IPS-20b (cell line): ENCODE results near the gene FHIT.

Experiments
- H3K27ac ChIP-seq: one replicate; pipeline ENCODE4 v1.5.1; 2013; ENCODE audit warnings: low read length
- H3K27me3 ChIP-seq: 2 replicates; pipeline ENCODE4 v1.6.1; 2013; ENCODE audit warnings: mild to moderate bottlenecking, low read length, inconsistent platforms; ENCODE audit not compliant: insufficient read depth
- H3K36me3 ChIP-seq: 2 replicates; pipeline ENCODE4 v1.6.1; 2013; ENCODE audit warnings: low read depth, mild to moderate bottlenecking, inconsistent platforms, low read length, moderate library complexity; ENCODE audit not compliant: insufficient read depth
- H3K4me1 ChIP-seq: 2 replicates; pipeline ENCODE4 v1.6.1; 2013; ENCODE audit warnings: mild to moderate bottlenecking, control low read depth, inconsistent platforms, low read length, moderate library complexity; ENCODE audit not compliant: insufficient read depth
- H3K4me3 ChIP-seq: 2 replicates; pipeline ENCODE4 v1.5.1; 2013; ENCODE audit warnings: mild to moderate bottlenecking, low read length, inconsistent platforms
- H3K9ac ChIP-seq: 2 replicates; pipeline ENCODE4 v1.6.1; 2013; ENCODE audit warnings: low read depth, mild to moderate bottlenecking, inconsistent platforms, low read length, moderate library complexity
- H3K9me3 ChIP-seq: 2 replicates; pipeline ENCODE4 v1.6.1; 2013; ENCODE audit warnings: mild to moderate bottlenecking, low read depth, low read length, inconsistent platforms; ENCODE audit not compliant: insufficient read depth

The FHIT gene

DNA sequence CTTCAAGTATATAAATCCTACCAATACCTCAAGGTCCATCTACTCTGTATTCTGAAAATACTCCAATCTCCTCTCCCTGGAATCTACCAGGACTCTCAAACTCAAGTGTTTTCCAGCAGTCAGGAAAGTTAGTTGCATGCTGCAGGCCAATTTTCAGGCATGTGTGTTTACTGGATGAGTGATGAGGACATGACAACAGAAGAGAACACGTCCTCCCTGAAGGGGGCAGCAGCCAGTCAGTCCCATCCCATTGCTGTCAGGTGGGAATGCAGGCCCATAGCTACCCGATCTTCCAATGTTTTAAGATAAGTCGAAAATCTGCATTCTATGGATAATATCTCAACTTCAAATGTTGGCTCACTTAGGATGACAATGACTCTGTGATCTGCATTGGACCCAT, 496.2 kb downstream of the FHIT start:
- no peak overlapping the region for H3K27ac ChIP-seq

DNA sequence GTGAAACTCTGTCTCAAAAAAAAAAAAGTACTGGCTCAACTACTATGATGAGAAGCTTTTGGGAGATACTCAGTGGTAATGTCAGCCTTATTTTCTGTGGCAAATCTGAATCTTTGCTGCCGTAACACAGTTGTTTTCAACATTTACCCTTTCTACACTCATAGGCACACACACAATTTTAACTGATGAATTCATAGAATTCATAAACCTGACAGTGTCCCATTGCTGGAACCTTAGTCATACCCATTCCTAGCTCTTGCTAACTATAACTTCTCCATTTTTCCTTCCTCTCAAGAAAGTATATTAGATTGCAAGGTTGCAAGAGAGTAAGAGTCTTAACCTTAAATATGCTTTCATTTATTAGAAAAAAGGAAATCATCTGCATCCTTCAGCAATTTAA, 496.6 kb downstream of the FHIT start:
- peaks cover 13% of the 10 kb centered on the region; the same call in 1 of the 2 replicates for H3K4me1 ChIP-seq
- H3K27ac ChIP-seq: no peak overlapping the region
- no peaks in the 10 kb centered on the region for H3K27me3 ChIP-seq
- H3K9me3 ChIP-seq: peaks cover 18% of the 10 kb centered on the region
- no peaks in the 10 kb centered on the region for H3K36me3 ChIP-seq
- no peak overlapping the region for H3K4me3 ChIP-seq
- H3K9ac ChIP-seq: no peak overlapping the region

More for the DNA sequence above, 496.2 kb downstream of the FHIT start:
- Histone ChIP-seq H3K27me3 (no peaks in the 10 kb centered on the region), H3K4me3 (no peak overlapping the region), H3K9ac (no peak overlapping the region), H3K4me1 (peaks cover 13% of the 10 kb centered on the region; the same call in 1 of the 2 replicates), H3K36me3 (no peaks in the 10 kb centered on the region), H3K9me3 (peaks cover 14% of the 10 kb centered on the region)

DNA sequence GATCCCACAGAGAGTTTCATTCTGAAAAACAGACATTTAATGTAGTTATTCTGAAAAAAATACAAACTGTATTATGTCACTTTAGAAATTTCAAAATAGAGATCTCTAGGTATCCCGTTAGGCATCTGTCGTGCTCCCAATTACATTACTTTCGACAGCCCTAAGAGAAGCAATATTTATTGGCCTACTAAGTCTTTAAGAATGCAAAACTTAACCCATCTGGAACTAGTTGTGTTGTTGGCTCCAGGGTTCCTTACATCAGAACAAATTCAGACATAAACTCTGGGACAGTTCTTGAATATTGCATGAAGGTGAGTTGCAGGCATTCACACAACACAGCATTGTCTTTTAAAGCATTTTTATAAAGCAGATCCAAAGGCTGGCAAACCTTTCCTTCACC, 498.4 kb downstream of the FHIT start:
- Histone ChIP-seq H3K27me3 (no peaks in the 10 kb centered on the region), H3K4me1 (peaks cover 13% of the 10 kb centered on the region; the same call in 1 of the 2 replicates), H3K9ac (no peak overlapping the region), H3K9me3 (peaks cover 25% of the 10 kb centered on the region), H3K27ac (no peak overlapping the region), H3K4me3 (no peak overlapping the region), H3K36me3 (no peaks in the 10 kb centered on the region)

DNA sequence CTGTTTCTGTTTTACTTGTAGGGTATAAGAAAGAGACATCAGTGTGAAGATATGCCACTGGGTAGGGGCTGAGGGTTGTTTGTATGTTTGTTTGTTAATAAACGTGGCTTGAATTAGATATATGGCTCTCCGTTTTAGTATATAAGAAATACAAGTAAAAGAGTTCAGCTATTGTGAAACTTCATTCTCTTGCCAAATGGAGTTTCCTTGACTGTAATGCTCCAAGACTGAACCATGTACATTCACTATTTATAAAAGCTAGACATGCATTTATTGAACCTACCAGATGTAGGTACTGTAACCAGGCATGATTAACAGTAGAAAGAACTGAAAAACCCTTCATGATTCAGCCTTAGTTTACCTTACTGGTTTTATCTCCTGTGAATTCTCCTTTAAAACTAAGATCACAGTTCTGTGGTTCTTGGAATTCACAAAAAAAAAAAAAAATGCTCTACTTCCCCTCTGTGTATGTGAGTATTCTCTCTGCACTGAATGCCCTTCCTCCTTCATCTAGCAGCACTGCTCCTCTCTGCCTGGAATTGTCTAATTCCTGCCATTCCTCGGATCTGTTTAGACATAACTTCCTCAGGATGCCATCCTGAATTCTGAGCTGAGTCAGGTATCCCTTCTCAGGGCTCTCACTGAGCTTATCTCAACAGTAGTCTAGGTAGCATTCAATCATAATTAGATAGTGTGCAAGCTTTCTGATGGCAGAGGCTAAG, 504.4 kb downstream of the FHIT start:
- Histone ChIP-seq H3K9ac (no peak overlapping the region), H3K27me3 (no peaks in the 10 kb centered on the region), H3K4me1 (peaks cover 25% of the 10 kb centered on the region; the same call in 1 of the 2 replicates), H3K9me3 (peaks cover 25% of the 10 kb centered on the region), H3K27ac (no peak overlapping the region), H3K36me3 (no peaks in the 10 kb centered on the region), H3K4me3 (no peak overlapping the region)

DNA sequence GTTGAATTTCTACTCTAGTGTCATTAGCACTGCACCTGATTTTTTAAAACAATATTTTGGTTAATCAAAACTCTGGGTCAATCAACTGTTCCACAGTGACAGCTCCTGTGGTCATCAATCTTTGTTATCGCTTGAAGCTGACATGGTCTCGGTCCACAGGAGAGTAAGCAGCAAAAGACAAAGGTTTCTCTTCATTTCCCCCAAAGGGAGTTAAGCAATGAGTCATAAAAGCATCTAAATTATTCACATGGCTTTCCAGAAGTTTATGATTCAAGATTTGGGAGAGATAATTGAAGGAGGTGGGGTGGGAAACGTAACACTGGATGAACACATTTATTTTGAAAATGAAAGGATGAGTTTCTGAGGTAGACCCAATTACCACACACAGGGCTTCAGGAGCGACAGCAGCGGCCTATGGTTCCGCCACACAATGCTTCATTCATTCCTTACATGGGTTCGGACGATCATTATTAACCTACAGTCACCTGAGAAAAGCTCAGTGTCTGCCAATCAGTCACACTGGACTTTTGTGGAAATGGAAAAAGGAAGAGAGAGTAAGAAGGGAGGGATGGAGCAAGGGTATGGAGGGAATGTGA, 505.1 kb downstream of the FHIT start:
- H3K36me3 ChIP-seq: no peaks in the 10 kb centered on the region
- H3K4me3 ChIP-seq: no peak overlapping the region
- peaks cover 22% of the 10 kb centered on the region for H3K9me3 ChIP-seq
- no peaks in the 10 kb centered on the region for H3K27me3 ChIP-seq
- no peak overlapping the region for H3K9ac ChIP-seq
- no peak overlapping the region for H3K27ac ChIP-seq
- peaks cover 28% of the 10 kb centered on the region for H3K4me1 ChIP-seq

DNA sequence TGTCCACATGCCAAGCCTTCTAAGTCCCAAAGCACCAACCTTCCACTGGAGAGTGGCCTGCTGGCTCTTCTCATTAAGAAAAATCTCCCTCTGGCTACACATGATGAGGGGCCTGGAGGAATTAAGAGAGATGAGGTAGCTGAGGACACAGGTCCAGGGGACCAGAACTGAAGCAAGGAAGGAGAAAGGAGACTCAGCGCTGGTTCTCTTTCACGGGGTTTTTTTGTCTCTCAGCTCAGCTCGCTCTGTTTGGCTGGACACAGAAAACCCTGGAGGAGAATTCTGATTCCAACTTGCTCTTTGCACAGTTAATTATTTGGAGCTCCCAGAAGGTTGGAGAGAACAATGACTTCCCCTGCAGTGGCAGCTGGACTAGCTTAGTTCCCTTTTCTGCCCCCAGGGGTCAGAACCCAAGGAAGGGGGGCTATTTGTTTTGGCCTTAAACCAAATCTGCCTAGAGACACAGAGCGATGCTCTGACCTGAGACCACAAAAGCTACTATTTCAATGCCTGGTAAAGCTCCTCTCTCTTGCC, 507.6 kb downstream of the FHIT start:
- Histone ChIP-seq H3K4me1 (peaks cover 39% of the 10 kb centered on the region), H3K36me3 (no peaks in the 10 kb centered on the region), H3K4me3 (no peak overlapping the region), H3K9ac (no peak overlapping the region), H3K27me3 (no peaks in the 10 kb centered on the region), H3K9me3 (no peaks in the 10 kb centered on the region), H3K27ac (no peak overlapping the region)

DNA sequence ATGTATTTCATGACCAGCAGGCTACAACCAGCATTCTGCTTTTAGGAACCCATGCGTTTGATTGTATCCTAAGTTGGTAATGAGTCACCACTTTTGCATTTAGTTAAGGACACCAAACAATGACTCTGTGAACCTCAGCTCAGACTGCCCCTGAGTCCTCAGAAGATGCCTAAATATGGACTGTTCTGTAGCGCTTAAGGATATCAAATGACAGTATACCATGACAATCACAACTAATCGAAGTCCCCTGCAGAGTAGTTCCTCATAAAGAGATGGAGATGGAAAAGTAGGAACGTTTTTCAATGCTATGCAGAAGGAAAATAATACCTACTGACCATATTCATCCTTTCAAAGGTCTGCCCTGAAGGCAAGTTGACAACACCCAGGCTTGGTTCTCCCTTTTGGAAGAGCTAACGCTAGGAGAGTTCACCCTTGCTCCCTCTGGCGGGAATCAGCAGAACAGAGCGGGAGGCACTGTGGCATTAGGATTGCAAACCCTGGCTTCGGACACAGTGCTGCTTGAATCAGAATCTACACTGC, 508.6 kb downstream of the FHIT start:
- H3K4me1 ChIP-seq: peaks cover 39% of the 10 kb centered on the region
- no peak overlapping the region for H3K9ac ChIP-seq
- no peak overlapping the region for H3K27ac ChIP-seq
- H3K27me3 ChIP-seq: no peaks in the 10 kb centered on the region
- no peaks in the 10 kb centered on the region for H3K36me3 ChIP-seq
- no peak overlapping the region for H3K4me3 ChIP-seq
- no peaks in the 10 kb centered on the region for H3K9me3 ChIP-seq

DNA sequence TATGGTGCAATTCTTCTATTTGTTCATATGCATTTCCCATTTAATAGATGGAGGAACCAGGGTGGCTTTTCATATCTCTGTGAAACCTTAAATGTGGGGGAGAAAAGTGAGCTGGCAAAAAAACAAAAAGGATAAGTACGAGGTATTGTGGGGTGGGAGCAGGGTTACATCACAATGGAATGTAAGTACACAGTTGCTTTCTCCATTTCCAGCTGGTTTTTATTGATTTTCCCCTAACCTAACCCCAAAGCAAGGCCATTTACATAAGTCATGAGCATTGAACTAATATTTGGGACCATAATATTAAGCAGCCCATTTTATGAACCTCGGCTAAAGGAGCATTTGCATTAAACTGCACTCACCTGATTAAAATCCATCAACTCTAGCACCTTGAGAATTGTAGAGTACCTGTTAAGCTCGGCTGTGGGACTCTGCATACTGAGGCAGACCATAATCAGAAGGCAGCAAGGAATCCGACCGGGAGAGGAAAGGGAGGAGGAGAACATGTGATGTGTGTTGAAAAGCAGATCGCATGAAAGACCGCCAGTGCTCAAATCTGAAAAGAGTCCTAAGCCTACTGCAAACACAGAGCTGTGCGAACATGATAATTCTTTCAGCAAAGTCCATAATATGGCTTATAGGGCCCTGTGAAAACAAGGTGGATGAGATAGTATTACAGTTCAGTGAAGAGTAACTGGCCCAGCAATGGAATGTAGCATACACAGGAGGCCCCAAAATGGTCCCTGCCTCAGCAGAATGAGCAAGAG, 513.4 kb downstream of the FHIT start:
- no peaks in the 10 kb centered on the region for H3K36me3 ChIP-seq
- no peaks in the 10 kb centered on the region for H3K27me3 ChIP-seq
- no peak overlapping the region for H3K27ac ChIP-seq
- H3K9ac ChIP-seq: no peak overlapping the region
- H3K4me1 ChIP-seq: peaks cover 24% of the 10 kb centered on the region
- H3K4me3 ChIP-seq: no peak overlapping the region
- no peaks in the 10 kb centered on the region for H3K9me3 ChIP-seq

DNA sequence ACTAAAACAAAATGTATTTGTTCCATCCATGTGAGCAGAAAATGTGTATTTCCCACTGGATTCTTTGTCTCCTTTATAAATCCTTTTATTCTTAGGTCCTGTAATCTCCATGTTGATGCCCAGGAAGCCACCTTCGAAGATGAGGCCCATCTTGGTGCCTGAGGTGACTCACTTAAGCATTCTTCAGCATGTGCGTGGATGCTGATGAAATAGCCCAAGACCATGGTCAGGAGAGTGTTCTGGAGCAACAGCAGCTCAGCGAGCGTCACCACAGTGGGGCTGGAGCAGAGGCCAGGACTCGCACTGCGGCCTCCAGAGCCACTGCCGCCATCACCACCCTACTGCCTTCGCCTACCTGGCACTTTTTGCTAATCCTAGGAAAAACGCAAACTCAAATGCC, 520.9 kb downstream of the FHIT start:
- H3K9me3 ChIP-seq: no peaks in the 10 kb centered on the region
- H3K4me1 ChIP-seq: no peaks in the 10 kb centered on the region
- H3K27ac ChIP-seq: no peak overlapping the region
- H3K4me3 ChIP-seq: no peak overlapping the region
- no peaks in the 10 kb centered on the region for H3K27me3 ChIP-seq
- H3K36me3 ChIP-seq: no peaks in the 10 kb centered on the region
- no peak overlapping the region for H3K9ac ChIP-seq

DNA sequence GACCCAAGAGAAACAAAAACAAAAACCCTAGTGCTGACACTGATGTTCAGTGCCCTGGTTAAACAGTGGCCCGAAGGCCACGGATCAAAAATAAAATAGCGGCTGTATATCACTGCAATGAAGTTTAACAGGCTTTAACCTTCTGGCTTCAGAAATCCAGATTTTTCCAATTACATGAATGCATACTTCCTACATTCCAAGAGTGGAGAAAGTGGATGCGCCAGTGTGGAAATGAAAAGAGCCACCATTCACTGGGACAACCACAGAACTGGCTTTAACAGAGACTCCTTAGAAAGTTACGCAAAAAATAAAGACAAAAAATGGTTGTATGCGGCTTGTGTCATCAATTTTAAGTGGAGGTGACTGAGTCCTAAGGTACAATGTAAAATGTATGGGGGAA, 522.2 kb downstream of the FHIT start:
- Histone ChIP-seq H3K36me3 (no peaks in the 10 kb centered on the region), H3K27me3 (no peaks in the 10 kb centered on the region), H3K9me3 (no peaks in the 10 kb centered on the region), H3K4me3 (no peak overlapping the region), H3K27ac (no peak overlapping the region), H3K9ac (no peak overlapping the region), H3K4me1 (no peaks in the 10 kb centered on the region)

DNA sequence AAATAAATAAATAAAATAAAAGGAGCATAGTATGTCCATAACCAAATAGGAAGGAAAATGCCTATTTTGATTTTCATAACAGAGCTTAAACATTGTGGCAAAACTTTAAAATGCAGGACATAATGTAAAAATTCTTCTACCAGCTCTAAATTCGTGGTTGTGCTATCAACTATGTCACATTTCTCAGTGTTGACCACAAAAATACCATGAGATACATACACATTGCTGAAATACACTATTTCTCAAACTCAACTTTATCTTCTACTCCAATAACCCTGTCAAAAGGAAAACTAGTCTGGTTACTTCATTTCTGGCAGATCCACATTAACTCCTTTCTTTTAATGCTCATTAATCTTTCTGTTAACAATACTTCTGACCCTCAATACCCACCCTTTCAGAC, 523.2 kb downstream of the FHIT start:
- no peaks in the 10 kb centered on the region for H3K27me3 ChIP-seq
- no peaks in the 10 kb centered on the region for H3K9me3 ChIP-seq

More for the DNA sequence above, 523.2 kb downstream of the FHIT start:
- Histone ChIP-seq H3K4me3 (no peak overlapping the region), H3K4me1 (no peaks in the 10 kb centered on the region), H3K27ac (no peak overlapping the region), H3K9ac (no peak overlapping the region), H3K36me3 (no peaks in the 10 kb centered on the region)
